ENCODE data around the gene NPEPPS. TPM values are rescaled to one million over a fixed set of nuclear protein-coding genes. Genes with fewer than 3 reads are reported as not detected.
A peak's percentile ranks its signal among the peaks of the same experiment; 100 is the strongest.

The NPEPPS gene
- total and polyA plus RNA-seq, 2 of the 13 experiments (the other 11 are each of a cell fraction or from before 2014, with no cell fraction given) = 53.5 to 127 TPM

DNA sequence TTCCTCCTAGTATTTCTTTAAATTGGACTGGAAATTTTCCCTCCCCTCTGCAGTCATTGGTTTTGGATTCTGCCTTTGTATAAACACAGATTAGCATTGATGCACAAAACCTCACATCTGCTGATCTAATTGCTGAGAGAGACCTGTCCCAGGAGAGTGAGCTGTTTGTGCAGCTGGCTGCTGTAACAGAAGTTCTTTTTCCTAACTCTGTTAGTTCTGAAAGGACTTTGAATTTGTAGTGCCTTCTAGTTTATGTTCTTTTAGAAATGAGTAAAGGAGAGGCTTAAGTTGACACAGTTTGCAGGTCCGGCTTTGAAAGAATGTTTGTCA is 73.7 kb downstream of the NPEPPS start:
- in situ Hi-C loops (cut with HindIII; ENCODE audit: extremely low pct_ligation_motif_present, low pct_unique_long_range_greater_than_20kb) = loop anchor here (25.0 kb wide), 2 partner anchors 92 to 242 kb away; no protein-coding TSS in a partner anchor
- peak; percentile 53 for ATAC-seq
- peak overlapping the region; percentile 19 for H3K27ac ChIP-seq (ENCODE audit: extremely low read length, insufficient read depth, low read length)
- peak; percentile 53 for FAIRE-seq
- intact Hi-C loops (cut with micrococcal nuclease; ENCODE audit: unreplicated experiment) = no loop called here
- POLR2A ChIA-PET = interaction anchor here (0.6 kb wide), 1 partner anchor 67 kb away, joined by 3 read pairs; no protein-coding TSS in a partner anchor
- no peak overlapping the region for H3K9ac ChIP-seq (ENCODE audit: insufficient read depth, low read depth, low read length)
- H4K20me1 ChIP-seq (ENCODE audit: insufficient read depth, low read length) = no peaks in the 10 kb centered on the region
- no peaks in the 10 kb centered on the region for H3K9me3 ChIP-seq (ENCODE audit: low read length)
- H3K79me2 ChIP-seq (ENCODE audit: insufficient read depth, low read length) = no peaks in the 10 kb centered on the region
- DNase-seq (ENCODE audit: low spot score) = no peak
- H3K4me1 ChIP-seq (ENCODE audit: insufficient read depth, low read length) = peaks cover 21% of the 10 kb centered on the region
- H3K27me3 ChIP-seq (ENCODE audit: control insufficient read depth in 1 of 2, insufficient read depth in 2 of 2, low read length in 2 of 2) = no peaks in the 10 kb centered on the region
- CTCF ChIA-PET (ENCODE audit: low intra/inter-chr PET ratio, low total read pairs) = no interaction called here
- WGBS (ENCODE audit: low lambda C conversion rate) = 70% methylated on average over 1 of the region's 1 CpG
- peaks cover 23 to 78% of the 10 kb centered on the region in 2 experiments for H3K36me3 ChIP-seq (replicated peaks in 1 of 2; ENCODE audit: control insufficient read depth in 1 of 2, insufficient read depth in 2 of 2, low read length in 2 of 2)
- BruUV-seq (replicated peaks) = no TSS peak
- H3K4me2 ChIP-seq (ENCODE audit: low read depth, low read length) = no peak overlapping the region
- H3K4me3 ChIP-seq (replicated peaks in 1 of 3; ENCODE audit: insufficient read depth in 1 of 3, low read depth in 2 of 3, low read length in 3 of 3) = no peak overlapping the region
- H2AFZ ChIP-seq (ENCODE audit: low read length) = no peak overlapping the region
- TF ChIP-seq NCOR1 (IDR thresholded peaks at IDR 0.05; ENCODE audit: borderline replicate concordance, low read length) (no peak), DNMT3B (CRISPR knock-in tag; conservative IDR thresholded peaks at IDR 0.05) (no peak), ZNF564 (CRISPR knock-in tag; IDR thresholded peaks at IDR 0.05) (no peak), ZNF12 (CRISPR knock-in tag; IDR thresholded peaks at IDR 0.05) (peak; percentile 66; the same call in 1 of the 2 replicates), ZNF839 (CRISPR knock-in tag; IDR thresholded peaks at IDR 0.05; ENCODE audit: borderline replicate concordance) (no peak), ZFP37 (CRISPR knock-in tag; IDR thresholded peaks at IDR 0.05; ENCODE audit: borderline replicate concordance) (no peak), HMG20B (CRISPR knock-in tag; conservative IDR thresholded peaks at IDR 0.05) (no peak), ZNF850 (CRISPR knock-in tag; conservative IDR thresholded peaks at IDR 0.05) (no peak), TEAD3 (CRISPR knock-in tag; optimal IDR thresholded peaks at IDR 0.05; ENCODE audit: borderline replicate concordance) (no peak), ATAD3A (CRISPR knock-in tag; IDR thresholded peaks at IDR 0.05) (no peak), ZNF20 (CRISPR knock-in tag; IDR thresholded peaks at IDR 0.05) (no peak), ZFYVE20 (CRISPR knock-in tag; IDR thresholded peaks at IDR 0.05; ENCODE audit: borderline replicate concordance, low read depth) (no peak)
- TF ChIP-seq, protein P1, sequence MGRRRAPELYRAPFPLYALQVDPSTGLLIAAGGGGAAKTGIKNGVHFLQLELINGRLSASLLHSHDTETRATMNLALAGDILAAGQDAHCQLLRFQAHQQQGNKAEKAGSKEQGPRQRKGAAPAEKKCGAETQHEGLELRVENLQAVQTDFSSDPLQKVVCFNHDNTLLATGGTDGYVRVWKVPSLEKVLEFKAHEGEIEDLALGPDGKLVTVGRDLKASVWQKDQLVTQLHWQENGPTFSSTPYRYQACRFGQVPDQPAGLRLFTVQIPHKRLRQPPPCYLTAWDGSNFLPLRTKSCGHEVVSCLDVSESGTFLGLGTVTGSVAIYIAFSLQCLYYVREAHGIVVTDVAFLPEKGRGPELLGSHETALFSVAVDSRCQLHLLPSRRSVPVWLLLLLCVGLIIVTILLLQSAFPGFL (CRISPR knock-in tag; IDR thresholded peaks at IDR 0.05) = no peak
- TF ChIP-seq, protein P2, sequence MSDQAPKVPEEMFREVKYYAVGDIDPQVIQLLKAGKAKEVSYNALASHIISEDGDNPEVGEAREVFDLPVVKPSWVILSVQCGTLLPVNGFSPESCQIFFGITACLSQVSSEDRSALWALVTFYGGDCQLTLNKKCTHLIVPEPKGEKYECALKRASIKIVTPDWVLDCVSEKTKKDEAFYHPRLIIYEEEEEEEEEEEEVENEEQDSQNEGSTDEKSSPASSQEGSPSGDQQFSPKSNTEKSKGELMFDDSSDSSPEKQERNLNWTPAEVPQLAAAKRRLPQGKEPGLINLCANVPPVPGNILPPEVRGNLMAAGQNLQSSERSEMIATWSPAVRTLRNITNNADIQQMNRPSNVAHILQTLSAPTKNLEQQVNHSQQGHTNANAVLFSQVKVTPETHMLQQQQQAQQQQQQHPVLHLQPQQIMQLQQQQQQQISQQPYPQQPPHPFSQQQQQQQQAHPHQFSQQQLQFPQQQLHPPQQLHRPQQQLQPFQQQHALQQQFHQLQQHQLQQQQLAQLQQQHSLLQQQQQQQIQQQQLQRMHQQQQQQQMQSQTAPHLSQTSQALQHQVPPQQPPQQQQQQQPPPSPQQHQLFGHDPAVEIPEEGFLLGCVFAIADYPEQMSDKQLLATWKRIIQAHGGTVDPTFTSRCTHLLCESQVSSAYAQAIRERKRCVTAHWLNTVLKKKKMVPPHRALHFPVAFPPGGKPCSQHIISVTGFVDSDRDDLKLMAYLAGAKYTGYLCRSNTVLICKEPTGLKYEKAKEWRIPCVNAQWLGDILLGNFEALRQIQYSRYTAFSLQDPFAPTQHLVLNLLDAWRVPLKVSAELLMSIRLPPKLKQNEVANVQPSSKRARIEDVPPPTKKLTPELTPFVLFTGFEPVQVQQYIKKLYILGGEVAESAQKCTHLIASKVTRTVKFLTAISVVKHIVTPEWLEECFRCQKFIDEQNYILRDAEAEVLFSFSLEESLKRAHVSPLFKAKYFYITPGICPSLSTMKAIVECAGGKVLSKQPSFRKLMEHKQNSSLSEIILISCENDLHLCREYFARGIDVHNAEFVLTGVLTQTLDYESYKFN (CRISPR knock-in tag; conservative IDR thresholded peaks at IDR 0.05) = peak; percentile 39; the same call in 1 of the 2 replicates
- TF ChIP-seq, protein P3, sequence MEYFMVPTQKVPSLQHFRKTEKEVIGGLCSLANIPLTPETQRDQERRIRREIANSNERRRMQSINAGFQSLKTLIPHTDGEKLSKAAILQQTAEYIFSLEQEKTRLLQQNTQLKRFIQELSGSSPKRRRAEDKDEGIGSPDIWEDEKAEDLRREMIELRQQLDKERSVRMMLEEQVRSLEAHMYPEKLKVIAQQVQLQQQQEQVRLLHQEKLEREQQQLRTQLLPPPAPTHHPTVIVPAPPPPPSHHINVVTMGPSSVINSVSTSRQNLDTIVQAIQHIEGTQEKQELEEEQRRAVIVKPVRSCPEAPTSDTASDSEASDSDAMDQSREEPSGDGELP (IDR thresholded peaks at IDR 0.05; ENCODE audit: borderline replicate concordance, low read depth) = peak; percentile 52; the same call in 1 of the 2 replicates
- TF ChIP-seq, protein P4, sequence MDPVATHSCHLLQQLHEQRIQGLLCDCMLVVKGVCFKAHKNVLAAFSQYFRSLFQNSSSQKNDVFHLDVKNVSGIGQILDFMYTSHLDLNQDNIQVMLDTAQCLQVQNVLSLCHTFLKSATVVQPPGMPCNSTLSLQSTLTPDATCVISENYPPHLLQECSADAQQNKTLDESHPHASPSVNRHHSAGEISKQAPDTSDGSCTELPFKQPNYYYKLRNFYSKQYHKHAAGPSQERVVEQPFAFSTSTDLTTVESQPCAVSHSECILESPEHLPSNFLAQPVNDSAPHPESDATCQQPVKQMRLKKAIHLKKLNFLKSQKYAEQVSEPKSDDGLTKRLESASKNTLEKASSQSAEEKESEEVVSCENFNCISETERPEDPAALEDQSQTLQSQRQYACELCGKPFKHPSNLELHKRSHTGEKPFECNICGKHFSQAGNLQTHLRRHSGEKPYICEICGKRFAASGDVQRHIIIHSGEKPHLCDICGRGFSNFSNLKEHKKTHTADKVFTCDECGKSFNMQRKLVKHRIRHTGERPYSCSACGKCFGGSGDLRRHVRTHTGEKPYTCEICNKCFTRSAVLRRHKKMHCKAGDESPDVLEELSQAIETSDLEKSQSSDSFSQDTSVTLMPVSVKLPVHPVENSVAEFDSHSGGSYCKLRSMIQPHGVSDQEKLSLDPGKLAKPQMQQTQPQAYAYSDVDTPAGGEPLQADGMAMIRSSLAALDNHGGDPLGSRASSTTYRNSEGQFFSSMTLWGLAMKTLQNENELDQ (CRISPR knock-in tag; IDR thresholded peaks at IDR 0.05; ENCODE audit: borderline replicate concordance) = no peak
- TF ChIP-seq, protein P5, sequence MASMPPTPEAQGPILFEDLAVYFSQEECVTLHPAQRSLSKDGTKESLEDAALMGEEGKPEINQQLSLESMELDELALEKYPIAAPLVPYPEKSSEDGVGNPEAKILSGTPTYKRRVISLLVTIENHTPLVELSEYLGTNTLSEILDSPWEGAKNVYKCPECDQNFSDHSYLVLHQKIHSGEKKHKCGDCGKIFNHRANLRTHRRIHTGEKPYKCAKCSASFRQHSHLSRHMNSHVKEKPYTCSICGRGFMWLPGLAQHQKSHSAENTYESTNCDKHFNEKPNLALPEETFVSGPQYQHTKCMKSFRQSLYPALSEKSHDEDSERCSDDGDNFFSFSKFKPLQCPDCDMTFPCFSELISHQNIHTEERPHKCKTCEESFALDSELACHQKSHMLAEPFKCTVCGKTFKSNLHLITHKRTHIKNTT (CRISPR knock-in tag; IDR thresholded peaks at IDR 0.05) = no peak
